Measurements from ENCODE around the gene IRF5.
"Not testable (repeated sequence)": the region's sequence is repeated elsewhere in the genome, so short reads cannot be mapped to it uniquely, and the experiment has no call there.

The IRF5 gene

DNA sequence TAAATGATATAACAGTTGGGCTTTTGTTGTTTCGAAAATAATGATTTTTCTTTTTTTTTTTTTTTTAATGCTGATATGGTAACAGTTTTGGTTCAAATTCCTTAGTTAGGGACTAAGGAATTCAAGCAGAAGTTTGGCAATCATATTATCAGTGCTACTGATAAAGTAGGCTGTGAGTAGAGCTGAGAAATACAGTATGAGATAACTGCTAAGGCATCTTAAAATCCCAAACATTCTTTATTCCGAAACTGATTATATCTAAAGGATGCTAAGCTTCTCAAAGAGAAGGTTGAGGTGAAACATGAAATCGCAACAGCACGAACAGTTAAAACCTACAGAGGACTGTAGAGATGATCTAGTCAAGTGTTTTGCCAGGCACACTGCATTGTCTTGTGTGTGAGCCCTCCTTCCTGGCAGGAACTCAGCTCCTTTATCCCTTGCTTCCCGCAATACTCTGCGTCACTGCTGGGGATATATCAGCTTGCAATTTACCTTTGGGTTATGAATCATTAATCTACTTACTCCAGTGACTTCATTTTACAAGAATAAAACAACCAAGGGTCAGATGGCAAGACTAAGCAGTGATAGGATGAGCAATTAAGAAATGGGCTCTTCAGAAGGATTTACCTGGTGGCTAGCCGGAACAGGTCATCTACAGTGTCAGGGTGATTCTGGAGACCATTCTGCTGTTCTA, 36.7 kb downstream of the IRF5 start:
- no peak for DNase-seq

DNA sequence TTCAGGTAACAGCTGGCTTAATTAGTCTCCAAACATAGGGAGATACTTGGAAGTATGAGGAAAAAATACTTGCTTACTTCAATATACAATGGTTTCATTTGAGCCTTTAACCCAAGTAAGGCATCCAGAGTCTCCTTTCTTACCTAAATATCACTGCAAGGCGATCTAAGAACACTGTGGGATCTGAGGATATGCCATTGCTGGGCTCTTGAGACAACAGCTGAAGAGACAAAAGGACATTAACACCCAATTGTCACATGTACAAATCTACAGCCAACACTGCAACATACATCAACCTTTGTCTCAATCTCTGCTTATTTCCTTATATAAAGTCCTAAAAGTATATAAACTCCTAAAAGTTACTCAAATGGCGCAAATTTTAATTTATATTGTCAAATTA, 44.4 kb downstream of the IRF5 start:
- no peak for DNase-seq

DNA sequence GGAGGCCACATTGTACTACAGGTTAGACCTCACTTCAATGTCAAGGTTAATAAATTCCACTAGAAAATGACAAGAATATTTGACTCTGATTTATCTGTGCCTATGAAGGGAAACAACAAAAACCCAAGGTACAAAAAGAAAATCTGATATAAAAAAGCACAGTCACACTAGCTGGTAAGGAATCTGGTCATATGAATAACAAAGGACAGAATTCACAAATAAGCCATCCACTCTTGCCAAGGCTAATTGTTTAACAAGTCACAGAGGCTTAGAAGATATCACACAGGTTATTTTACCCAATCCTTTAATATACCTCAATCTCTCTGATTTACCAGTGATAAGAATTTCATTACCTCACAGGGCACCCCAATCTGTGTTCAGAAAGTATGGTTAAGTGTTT, 47.9 kb downstream of the IRF5 start:
- DNase-seq = no peak

DNA sequence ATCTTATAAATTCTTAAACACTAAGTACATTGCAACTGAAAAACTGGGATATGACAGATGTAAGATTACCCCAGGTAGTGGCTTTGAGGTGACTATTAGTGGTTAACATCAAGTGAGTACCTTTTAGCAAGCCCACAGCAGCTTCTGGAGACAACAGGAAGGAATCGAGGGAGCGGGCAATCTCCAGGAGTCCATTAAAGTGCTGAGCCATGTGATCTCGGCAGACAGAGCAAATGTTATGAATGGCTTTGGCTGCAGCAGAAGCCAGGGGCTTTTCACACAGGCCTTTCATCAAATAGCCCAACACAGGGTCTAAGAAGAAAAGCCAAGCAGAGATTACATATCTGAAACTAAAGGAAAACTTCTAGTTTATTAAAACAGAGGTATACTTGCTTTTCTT, 48.9 kb downstream of the IRF5 start:
- no peak for DNase-seq

DNA sequence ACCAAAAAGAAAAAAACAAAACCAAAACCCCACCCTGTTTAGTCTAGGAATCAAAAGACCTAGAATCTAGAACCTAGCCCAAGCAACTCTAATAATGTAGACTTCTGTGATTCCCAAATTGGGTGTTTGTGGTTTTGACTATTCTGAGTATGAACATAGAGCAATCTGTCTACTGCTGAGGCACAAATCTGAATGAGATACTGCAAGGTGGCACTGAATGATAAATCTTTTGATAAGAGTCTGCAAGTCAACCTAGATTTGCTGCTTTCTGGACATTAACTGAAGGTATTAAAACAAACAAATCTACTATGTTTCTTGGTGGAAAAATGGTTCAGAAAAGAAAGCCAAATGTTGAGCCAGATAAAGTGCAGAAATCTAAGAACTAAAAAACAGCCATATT, 50.6 kb downstream of the IRF5 start:
- no peak for DNase-seq

DNA sequence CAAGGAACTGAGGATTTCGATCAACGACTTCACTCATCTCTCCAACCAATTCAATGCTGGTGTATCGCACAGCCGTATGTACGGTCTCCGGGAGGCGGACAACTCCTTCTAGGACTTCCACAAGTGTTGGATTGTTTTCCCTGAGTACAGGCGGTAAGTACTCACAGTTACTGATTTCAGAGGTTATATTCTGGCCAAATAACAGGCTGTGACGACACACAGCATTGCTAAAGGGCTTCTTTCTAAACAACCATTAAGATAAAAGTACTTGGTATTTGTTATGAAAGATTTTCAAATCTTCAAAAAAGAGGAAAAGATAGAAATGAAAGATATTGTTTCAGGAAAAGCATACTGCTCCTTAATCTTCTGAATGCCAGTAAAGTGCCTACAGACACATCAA, 52.2 kb downstream of the IRF5 start:
- DNase-seq = no peak

DNA sequence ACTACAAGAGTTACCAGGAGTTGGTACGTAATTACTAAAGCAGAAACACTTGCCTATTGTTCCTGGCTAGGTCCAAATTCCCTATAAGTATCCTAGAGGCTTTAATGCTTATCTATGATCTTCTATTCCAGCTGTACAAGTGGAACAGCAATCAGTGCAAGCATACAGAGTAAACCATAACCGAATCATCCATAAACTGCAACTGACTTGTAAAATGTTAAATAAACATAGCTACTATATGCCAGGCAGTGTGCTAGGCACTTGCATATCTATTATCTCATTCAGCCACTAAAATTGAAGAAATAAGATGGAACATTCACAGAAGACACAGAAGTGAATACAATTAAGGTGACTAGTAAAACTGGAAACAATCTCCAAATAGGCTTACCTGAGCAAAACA, 55.7 kb downstream of the IRF5 start:
- DNase-seq = no peak

DNA sequence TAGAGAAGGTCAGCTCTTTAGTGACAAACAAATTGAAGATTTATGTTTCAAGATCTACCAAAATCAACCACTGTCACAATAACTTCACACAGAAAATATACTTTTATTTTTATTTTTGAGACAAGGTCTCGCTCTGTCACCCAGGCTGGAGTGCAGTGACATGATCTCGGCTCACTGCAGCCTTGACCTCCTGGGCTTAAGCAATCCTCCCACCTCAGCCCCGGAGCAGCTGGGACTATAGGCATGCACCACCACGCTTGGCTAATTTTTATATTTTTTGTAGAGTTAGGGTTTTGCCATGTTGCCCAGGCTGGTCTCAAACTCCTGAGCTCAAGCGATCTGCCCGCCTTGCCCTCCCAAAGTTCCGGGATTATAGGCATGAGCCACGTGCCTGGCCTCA, 56.8 kb downstream of the IRF5 start:
- not testable (repeated sequence) for DNase-seq

DNA sequence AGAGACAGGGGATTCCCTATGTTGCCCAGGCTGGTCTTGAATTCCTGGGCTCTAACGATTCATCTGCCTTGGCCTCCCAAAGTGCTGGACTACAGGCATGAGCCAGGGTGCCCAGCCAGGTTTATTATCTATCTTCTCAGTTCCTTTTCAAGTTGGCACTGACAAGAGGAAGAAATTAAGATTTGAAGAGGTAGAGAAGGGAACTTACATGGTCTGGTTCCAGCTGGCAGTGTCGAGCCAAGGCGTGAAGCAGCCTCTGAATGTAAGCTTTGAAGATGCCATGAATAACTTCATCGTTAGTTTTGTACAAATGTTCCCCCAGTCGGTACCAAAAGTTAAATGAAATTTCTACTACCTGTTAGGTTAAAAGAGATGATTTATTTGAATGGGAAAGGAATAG, 59.5 kb downstream of the IRF5 start:
- no peak for DNase-seq

All from activated naive CD4-positive, alpha-beta T cell (primary cell).